Stimulated activated CD8-positive, alpha-beta memory T cell treated with anti-CD3 and anti-CD28 coated beads, Interleukin-7, amount 100 ng/mL, for 48 hours (primary cell): ENCODE results near the gene PTPRN2.

Source experiments
- DNase-seq, 2 donors: peaks; one replicate each; pipeline ENCODE4 v3.0.0-alpha.2; 2020; ENCODE audit warnings: low read depth in 1 of 2; ENCODE audit errors: extremely low read depth in 1 of 2

The PTPRN2 gene

GRCh38 chr7:157978766-157979165, 608.9 kb downstream of the PTPRN2 start:
- no peak for DNase-seq

- no peak for DNase-seq
Measured at GRCh38 chr7:157977717-157978496, 609.7 kb downstream of the PTPRN2 start.

GRCh38 chr7:157977306-157977705, 610.3 kb downstream of the PTPRN2 start:
- no peak for DNase-seq

- DNase-seq, result no peak
Measured at GRCh38 chr7:157976406-157976805, 611.2 kb downstream of the PTPRN2 start.

- DNase-seq, result no peak
Measured at GRCh38 chr7:157975401-157976372, 611.9 kb downstream of the PTPRN2 start.

GRCh38 chr7:157974678-157975230, 612.9 kb downstream of the PTPRN2 start:
- DNase-seq, result no peak

- DNase-seq, result no peak
Measured at GRCh38 chr7:157973971-157974677, 613.5 kb downstream of the PTPRN2 start.

- DNase-seq, result no peak
Measured at GRCh38 chr7:157972914-157973313, 614.7 kb downstream of the PTPRN2 start.

- DNase-seq, result no peak
Measured at GRCh38 chr7:157971501-157971900, 616.1 kb downstream of the PTPRN2 start.

- no peak for DNase-seq
Measured at GRCh38 chr7:157970744-157971143, 616.9 kb downstream of the PTPRN2 start.

GRCh38 chr7:157969995-157970394, 617.6 kb downstream of the PTPRN2 start:
- no peak for DNase-seq

GRCh38 chr7:157966490-157966889, 621.1 kb downstream of the PTPRN2 start:
- DNase-seq, result no peak

- DNase-seq, result no peak
Measured at GRCh38 chr7:157964521-157964920, 623.1 kb downstream of the PTPRN2 start.

- no peak for DNase-seq
Measured at GRCh38 chr7:157964016-157964415, 623.6 kb downstream of the PTPRN2 start.

- DNase-seq, result no peak
Measured at GRCh38 chr7:157963526-157963925, 624.1 kb downstream of the PTPRN2 start.

GRCh38 chr7:157962458-157963306, 624.9 kb downstream of the PTPRN2 start:
- no peak for DNase-seq

- DNase-seq, result no peak
Measured at GRCh38 chr7:157961731-157962457, 625.7 kb downstream of the PTPRN2 start.

GRCh38 chr7:157955348-157955999, 632.1 kb downstream of the PTPRN2 start:
- DNase-seq, result no peak

- no peak for DNase-seq
Measured at GRCh38 chr7:157954901-157955300, 632.7 kb downstream of the PTPRN2 start.
